D721Med (cell line): ENCODE data around the gene PDZRN3.
A peak's percentile ranks its signal among the peaks of the same experiment; 100 is the strongest.

Experiments
- DNase-seq: peaks from one replicate; pipeline ENCODE4 v3.0.0; 2011; ENCODE audit warnings: low spot score; ENCODE audit not compliant: insufficient read length
- FAIRE-seq: peaks from 2 replicates; lab custom pipeline; 2011; peaks lifted over from hg19 to GRCh38; lab: Jason Lieb, UNC
- CTCF ChIP-seq: IDR thresholded peaks from 2 replicates; pipeline ENCODE4 v1.5.1; 2012; ENCODE audit warnings: mild to moderate bottlenecking, control low read depth; ENCODE audit not compliant: insufficient read depth; ENCODE audit errors: missing control alignments

The PDZRN3 gene

GRCh38 chr3:73624017-73624820, 522 bp downstream of the PDZRN3 start:
- TF ChIP-seq CTCF: peak; percentile 3
- DNase-seq: peak; percentile 28
- FAIRE-seq: no peak

- no peak for FAIRE-seq
- TF ChIP-seq CTCF: no peak
These were observed 1.4 kb downstream of the PDZRN3 start for GRCh38 chr3:73623346-73623745.

GRCh38 chr3:73622091-73622805, 2.5 kb downstream of the PDZRN3 start:
- FAIRE-seq: no peak
- DNase-seq: no peak
- TF ChIP-seq CTCF: no peak

More at GRCh38 chr3:73623346-73623745, 1.4 kb downstream of the PDZRN3 start:
- DNase-seq: no peak

- DNase-seq: no peak
- FAIRE-seq: no peak
- no peak for TF ChIP-seq CTCF
These were observed 3.4 kb downstream of the PDZRN3 start for GRCh38 chr3:73621388-73621787.

- DNase-seq: no peak
- TF ChIP-seq CTCF: no peak
- no peak for FAIRE-seq
These were observed 6.3 kb downstream of the PDZRN3 start for GRCh38 chr3:73618461-73618860.

- TF ChIP-seq CTCF: no peak
These were observed 8.7 kb downstream of the PDZRN3 start for GRCh38 chr3:73616056-73616455.

More at GRCh38 chr3:73616056-73616455, 8.7 kb downstream of the PDZRN3 start:
- no peak for DNase-seq
- no peak for FAIRE-seq
